SH-SY5Y (cell line): ENCODE results near the gene EIF4E1B.

Experiments
- GATA2 ChIP-seq: IDR thresholded peaks from 2 replicates; pipeline ENCODE4 v1.6.1; 2011; ENCODE audit warnings: mild to moderate bottlenecking, low read depth, low read length
- GATA3 ChIP-seq: IDR thresholded peaks from 2 replicates; pipeline ENCODE4 v1.6.1; 2011; ENCODE audit warnings: low read depth, mild to moderate bottlenecking, low read length, moderate library complexity

The EIF4E1B gene

GRCh38 chr5:176632745-176633144 is 2.3 kb downstream of the EIF4E1B start:
- TF ChIP-seq GATA2 (no peak), GATA3 (no peak)

GRCh38 chr5:176633598-176633997 is 3.1 kb downstream of the EIF4E1B start:
- no peak for TF ChIP-seq GATA2
- no peak for TF ChIP-seq GATA3

- TF ChIP-seq GATA3 (no peak), GATA2 (no peak)
These were observed 6.0 kb downstream of the EIF4E1B start for GRCh38 chr5:176636426-176636825.

GRCh38 chr5:176637556-176637955 is 7.1 kb downstream of the EIF4E1B start:
- no peak for TF ChIP-seq GATA2
- no peak for TF ChIP-seq GATA3

- TF ChIP-seq GATA3 (no peak), GATA2 (no peak)
These were observed 8.0 kb downstream of the EIF4E1B start for GRCh38 chr5:176638437-176638836.

- TF ChIP-seq GATA2, result no peak
- TF ChIP-seq GATA3, result no peak
These were observed 8.7 kb downstream of the EIF4E1B start for GRCh38 chr5:176639208-176639607.

GRCh38 chr5:176639981-176640380 is 9.5 kb downstream of the EIF4E1B start:
- no peak for TF ChIP-seq GATA2
- no peak for TF ChIP-seq GATA3

- TF ChIP-seq GATA2, result no peak
- TF ChIP-seq GATA3, result no peak
These were observed 10.1 kb downstream of the EIF4E1B start for GRCh38 chr5:176640616-176641015.

GRCh38 chr5:176642675-176643490 is 12.4 kb downstream of the EIF4E1B start:
- TF ChIP-seq GATA3 (no peak), GATA2 (no peak)

GRCh38 chr5:176643491-176644219 is 13.2 kb downstream of the EIF4E1B start:
- TF ChIP-seq GATA3 (no peak), GATA2 (no peak)

- TF ChIP-seq GATA3 (no peak), GATA2 (no peak)
These were observed 13.8 kb downstream of the EIF4E1B start for GRCh38 chr5:176644294-176644693.

GRCh38 chr5:176644878-176645670 is 14.6 kb downstream of the EIF4E1B start:
- TF ChIP-seq GATA3 (no peak), GATA2 (no peak)

GRCh38 chr5:176646049-176646706 is 15.7 kb downstream of the EIF4E1B start:
- TF ChIP-seq GATA2, result no peak
- TF ChIP-seq GATA3, result no peak

GRCh38 chr5:176646707-176647029 is 16.2 kb downstream of the EIF4E1B start:
- TF ChIP-seq GATA2 (no peak), GATA3 (no peak)
